ENCODE measurements around the gene MYRF.

The MYRF gene

DNA sequence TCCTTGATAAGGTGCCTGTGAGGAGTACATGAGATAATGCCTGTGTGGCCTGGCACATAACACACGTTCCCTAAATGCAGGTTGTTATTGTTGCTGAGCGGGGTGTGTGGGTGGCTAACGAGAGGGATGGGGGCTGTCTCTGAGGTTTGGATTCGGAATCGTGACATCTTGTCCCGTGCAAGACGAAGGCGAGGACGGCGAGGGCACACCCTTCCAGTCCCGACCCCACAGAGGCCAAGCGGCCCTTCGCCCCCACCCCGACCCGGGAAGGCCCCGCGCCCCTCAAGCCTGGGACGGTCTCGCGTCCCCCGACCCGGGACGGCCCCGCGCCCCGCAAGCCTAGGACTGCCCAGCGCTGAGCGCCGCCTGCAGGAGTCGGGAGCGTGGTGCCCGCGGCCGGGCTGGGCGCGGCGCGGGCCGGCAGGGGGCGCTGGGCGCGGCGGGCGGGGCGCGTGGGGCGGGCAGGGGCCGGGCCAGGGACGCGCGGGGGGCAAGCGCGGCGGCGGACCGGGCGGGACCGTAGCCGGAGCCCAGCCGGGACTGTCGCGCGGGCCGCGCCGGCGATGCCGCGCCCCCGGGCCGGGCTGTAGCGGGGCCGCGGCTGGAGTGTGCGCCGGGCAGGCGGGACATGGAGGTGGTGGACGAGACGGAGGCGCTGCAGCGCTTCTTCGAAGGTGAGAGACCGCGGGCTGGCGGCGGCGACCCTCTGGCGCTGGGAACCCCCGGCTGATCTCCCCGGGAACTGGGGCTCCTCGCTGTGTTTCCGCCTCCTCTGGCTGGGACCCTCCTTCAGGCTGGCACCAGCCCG, at the start of gene MYRF:
TSS of gene MYRF (plus strand) at position 520 of the 808 bp plus-strand sequence. CDS start at position 629, 109 bp downstream.
- no peak for DNase-seq (ENCODE audit: low read depth, low spot score)

DNA sequence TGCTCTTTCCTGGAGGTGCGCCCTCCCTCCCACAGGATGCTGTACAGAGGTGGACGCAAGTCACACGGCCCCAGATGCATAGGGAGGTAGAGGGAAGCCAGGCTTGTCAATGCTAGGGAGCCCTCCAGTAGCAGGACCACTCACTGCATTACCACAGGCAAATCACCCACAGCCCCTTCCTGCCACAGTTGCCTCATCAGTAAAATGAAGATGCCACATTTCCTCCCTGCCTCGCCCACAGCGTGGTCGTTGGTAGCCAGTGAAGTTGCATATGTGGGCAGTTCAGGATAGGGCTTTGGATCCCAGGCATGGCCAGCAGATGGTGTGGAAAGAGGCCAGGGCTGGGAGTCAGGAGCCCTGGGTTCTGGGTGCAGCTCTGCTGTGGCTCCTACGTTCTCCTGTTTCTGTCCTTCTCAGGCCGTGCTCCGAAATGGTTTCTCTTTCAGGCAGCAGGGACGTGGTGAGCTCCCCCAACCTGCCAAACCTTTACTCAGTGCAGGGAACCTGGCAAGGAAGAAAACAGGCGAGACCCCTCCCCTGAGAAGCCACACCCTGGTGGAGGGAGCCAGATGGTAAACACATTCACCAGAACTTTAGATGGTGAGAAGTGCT, 49.6 kb upstream of the MYRF start:
- DNase-seq (ENCODE audit: low read depth, low spot score), result no peak

DNA sequence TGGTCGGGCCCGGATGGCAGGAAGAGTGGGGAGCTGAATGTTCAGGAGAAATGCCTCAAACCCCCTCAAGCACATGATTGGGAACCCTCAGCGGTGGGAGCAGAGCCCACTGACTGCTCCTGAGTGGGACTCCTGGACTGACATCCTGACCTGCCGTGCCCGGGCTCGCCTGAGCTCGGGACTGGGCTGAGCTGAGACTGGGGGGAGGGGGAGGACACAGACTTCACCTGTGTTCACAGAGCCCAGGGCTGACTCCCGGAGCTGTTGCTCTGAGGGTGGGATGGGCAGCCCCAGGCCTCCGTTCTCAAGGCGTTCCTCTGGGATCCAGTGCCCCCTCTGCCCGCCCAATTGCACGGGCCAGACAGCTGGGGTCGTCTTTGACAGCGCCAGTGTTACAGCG, 47.6 kb upstream of the MYRF start:
- DNase-seq (ENCODE audit: low read depth, low spot score), result no peak

GRCh38 chr11:61706452-61707400, 45.7 kb upstream of the MYRF start:
- no peak for DNase-seq (ENCODE audit: low read depth, low spot score)

DNA sequence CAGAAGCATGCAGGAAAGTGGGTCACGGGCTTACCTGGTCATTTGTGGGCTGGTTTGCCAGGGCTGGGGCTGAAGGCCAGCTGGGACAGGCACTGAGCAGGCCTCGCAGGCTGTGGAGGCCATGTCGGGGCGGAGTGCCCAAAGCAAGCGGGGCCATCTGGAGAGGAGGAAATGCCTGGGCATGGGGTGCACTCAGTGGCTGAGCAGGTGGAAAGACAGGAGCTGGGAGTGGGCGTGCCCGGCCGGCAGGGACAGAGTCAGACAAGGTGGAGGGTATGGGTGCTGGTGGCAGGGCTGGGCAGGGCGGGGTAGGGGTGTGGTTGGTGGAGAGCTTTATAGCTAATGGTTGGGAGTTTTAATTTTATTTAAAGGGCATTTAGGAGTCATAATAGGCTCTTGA, 44.9 kb upstream of the MYRF start:
- DNase-seq (ENCODE audit: low read depth, low spot score), result no peak

GRCh38 chr11:61709110-61709509, 43.3 kb upstream of the MYRF start:
- no peak for DNase-seq (ENCODE audit: low read depth, low spot score)

DNA sequence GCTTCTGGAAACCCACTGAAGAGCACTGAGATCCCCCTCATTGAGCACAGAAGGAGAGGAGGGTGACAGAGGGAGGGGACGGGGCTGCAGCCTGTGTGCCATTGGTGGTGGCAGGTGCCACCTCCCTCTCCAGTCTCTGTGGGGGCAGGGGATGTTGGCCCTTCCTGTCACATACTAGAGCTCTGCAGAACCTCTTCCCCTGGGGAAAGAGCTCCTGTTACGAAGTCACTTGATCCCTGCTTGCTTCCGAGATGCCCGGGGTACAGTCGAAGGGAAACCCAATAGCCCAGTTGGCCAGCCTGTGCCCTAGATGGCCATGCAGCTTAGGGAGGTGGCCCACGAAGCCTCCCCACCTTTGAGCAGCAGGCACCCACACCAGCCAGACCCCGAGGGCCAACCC, 42.9 kb upstream of the MYRF start:
- DNase-seq (ENCODE audit: low read depth, low spot score), result no peak

DNA sequence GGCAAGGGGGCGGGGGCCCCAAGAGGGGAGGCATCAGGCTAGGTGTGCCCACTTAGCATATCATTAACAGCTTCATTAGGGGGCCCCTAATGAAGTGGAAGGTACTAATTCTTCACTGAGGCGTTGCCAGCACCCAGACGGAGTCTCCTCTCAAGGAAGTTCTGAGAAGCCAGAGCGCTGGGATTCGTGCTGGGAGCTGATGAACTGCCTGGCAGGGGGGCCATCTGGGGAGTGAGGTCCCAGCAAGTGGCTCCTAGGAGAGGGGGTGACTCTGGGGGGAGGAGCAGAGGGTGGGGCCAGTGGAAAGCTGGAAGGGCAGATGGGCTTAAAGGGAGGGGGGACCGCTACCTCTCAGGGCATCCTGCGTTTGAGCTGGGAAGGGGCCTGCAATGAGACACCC, 42.4 kb upstream of the MYRF start:
- DNase-seq (ENCODE audit: low read depth, low spot score), result no peak

DNA sequence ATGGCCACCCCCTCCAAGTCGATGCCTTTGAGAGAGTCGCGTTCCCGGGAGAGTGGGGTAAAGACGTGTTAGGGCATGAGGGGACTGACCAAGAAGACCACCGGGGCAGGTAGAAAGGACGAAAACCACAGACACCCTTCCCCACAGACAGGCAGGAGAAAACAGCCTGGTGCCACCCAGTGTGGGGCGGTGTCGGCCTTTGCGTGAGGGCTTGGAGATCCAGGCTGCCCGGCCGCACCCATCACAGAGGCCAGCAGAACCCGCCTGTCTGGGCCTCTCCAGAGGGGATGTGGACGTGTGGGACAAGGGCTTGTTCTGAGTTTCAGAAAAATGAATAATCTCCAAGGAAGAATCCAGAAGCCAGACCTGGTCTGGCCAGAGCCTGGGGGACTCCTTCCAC, 41.4 kb upstream of the MYRF start:
- no peak for DNase-seq (ENCODE audit: low read depth, low spot score)

DNA sequence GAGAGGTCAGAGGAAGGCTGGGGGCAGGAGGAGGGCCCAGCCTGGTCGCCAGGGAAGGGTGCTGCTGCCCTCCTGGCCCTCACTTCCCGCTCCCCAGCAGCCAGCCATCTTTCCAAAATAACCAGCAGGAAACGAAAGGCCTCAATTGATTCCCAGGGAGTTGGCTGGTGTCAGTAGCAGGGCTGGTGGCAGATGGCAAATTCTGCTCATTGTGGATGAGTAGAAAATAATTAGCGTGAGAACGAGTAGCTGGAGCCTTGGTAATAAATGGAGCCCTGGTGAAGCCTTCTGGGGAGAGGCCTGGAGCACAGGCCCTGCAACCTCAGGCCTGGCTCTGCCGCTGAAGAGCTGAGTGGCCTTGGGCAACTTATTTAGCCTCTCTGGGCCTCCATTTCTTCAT, 40.9 kb upstream of the MYRF start:
- DNase-seq (ENCODE audit: low read depth, low spot score), result no peak

DNA sequence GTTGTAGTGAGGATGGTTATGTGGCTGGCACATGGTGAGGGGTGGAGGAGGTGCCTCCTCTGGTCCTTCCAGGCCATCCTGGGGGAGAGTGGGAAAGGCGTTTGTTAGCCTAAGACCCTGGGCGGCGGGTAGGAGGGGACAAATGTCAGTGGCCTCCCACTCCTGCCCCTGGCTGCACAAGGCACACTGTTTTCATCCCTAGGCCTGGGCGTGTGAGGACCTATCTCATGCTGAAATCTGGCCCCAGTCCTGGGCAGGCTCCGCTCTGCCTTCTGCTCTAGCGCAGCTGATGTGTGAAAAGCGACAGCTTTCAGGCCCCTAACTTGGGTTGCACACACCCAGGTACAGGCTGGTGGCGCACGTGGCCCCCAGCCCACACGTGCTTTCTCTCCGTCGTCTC, 40.1 kb upstream of the MYRF start:
- no peak for DNase-seq (ENCODE audit: low read depth, low spot score)

- no peak for DNase-seq (ENCODE audit: low read depth, low spot score)
Measured at GRCh38 chr11:61712846-61713245, 39.6 kb upstream of the MYRF start.

DNA sequence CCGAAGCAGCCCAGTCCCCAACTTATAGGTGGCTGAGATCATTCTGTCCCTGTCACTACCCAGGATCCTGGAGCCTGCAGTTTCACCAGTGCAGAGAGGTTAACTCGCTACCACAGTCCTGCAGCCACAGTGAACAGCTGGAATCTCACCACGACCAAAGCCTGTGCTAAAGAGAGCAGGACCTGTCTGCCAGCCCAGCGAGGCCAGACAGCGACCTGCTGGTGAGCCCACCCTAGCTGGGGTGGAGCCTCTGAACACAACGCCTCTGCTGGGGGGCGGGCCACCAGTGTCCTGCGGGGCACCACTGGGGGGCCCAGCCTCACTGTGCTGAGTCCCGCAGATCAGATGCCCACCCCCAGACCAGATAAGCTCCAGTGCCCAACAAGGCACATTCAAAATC, 39.0 kb upstream of the MYRF start:
- no peak for DNase-seq (ENCODE audit: low read depth, low spot score)

DNA sequence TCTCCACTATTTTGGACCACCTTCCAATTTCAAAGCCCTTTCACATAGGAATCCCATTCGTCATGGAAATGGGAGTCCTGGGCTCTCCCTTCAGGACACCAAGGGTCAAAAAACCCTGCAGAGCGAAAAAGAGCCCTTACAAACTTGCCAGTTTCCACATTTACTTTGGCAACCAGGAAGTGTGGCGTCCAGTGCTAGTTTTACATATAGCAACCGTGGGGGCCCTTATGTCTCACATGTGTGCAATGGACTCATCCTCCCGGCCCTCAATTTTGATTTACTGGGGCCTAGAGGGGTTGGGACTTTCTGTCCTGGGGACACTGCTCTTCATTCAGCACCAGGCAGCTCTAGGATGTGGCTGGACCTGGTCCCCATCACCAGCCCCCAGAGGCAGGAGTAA, 38.5 kb upstream of the MYRF start:
- no peak for DNase-seq (ENCODE audit: low read depth, low spot score)

GRCh38 chr11:61714316-61714715, 38.1 kb upstream of the MYRF start:
- DNase-seq (ENCODE audit: low read depth, low spot score), result no peak

- DNase-seq (ENCODE audit: low read depth, low spot score), result no peak
Measured at GRCh38 chr11:61714916-61715315, 37.5 kb upstream of the MYRF start.

- DNase-seq (ENCODE audit: low read depth, low spot score), result no peak
Measured at GRCh38 chr11:61715867-61716266, 36.6 kb upstream of the MYRF start.

DNA sequence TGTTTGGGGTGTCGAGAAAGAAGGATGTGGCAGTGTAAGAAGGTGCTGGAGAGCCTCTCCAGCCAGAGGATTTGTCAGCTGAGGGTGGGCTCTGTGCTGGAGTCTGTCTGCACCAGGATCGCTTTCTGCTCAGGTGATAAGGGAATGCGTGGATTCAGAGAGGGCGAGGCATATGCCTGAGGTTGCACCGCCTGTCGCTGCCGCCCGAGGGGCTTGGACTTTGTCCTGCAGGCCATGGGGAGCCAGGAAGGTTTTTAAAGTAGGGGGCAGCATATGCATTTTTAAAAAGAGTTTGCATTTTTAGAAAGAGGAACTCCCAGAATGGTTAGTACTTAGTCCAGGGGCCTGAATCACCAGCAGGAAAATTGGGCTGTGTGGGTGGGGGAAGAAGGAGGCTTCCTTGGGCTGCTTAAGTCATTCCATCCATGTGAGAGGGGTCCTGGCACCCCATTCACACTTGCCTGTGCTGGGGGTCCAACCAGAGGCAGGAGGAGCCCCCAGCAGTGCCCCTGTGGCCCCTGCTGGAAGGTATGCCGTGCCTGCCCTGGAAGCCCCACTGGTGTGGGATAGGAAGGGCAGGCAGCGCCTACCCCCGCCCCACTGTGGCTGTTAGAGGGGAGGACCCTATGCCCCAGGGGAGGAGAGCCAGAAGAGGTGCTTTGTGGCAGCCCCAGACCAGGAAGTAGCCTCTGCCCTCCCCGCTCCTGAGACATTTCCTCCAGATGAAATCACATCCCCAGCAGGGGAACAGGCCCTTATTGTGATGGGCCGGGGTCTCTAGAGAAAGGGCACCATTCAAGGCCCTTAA, 35.8 kb upstream of the MYRF start:
- DNase-seq (ENCODE audit: low read depth, low spot score), result no peak

GRCh38 chr11:61717286-61718033, 35.0 kb upstream of the MYRF start:
- no peak for DNase-seq (ENCODE audit: low read depth, low spot score)

DNA sequence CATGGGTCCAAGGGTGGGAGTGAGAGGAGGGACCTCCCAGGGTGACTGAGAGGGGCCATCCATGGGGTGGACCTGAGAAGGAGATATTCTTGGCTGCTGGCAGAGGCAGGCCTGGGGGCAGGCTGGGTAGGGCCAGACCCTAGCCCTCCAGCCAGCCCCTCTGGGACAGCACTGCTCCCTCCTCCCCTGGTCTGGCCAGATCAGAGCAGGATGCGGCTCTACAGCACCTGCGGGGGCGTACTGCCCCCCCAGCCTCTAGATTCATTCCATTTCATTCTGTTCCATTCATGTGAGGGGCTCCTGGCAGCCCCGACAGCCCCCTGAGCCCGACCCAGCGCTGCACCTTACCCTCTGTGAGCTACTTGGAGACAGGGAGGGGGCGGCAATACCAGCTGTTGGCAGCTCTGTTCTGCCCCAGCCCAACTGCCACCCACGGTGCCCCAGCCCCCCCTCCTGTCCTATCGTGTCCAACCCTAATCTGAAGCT, 34.3 kb upstream of the MYRF start:
- DNase-seq (ENCODE audit: low read depth, low spot score), result no peak
